NCI-H1436 treated with DMSO at 0.1 percent for 48 hours (cell line): ENCODE data around the gene DTL.

Source experiments
- DNase-seq: peaks from one replicate; lab custom pipeline; 2025; lab: John Stamatoyannopoulos, UW

DTL gene

DNA sequence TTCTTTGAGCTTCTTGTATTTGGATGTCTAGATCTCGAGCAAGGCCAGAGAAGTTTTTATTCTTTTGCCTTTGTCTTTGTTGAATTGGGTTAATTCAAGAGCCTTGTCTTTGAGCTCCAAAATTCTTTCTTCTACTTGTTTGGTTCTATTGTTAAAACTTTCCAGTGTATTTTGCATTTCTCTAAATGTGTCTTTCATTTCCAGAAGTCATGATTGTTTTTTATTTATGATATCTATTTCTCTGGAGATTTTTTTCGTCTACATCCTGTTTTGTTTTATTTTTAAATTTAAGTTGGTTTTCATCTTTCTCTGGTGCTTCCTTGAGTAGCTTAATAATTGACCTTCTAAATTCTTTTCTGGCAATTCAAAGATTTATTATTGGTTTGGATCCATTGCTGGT is 61.8 kb downstream of the DTL start:
- no peak for DNase-seq

DNA sequence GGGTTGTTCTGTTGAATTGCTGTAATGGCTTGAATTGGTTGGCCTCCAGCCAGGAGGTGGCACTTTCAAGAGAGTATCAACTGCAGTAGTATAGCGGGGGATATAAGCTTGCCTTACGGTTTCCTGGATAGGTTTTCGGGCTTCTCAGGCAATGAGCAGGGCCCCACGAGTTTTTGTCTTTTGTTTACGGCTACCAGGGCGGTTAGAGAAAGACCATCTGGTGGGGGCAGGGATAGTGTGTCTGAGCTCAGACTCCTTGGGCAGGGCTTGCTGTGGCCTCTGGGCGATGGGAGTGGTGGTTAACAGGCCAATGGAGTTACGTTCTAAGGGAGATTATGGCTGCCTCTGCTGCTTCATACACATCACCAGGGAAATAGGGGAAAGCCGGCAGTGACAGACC is 62.8 kb downstream of the DTL start:
- no peak for DNase-seq

GRCh38 chr1:212098771-212099170 is 63.2 kb downstream of the DTL start:
- DNase-seq: no peak

DNA sequence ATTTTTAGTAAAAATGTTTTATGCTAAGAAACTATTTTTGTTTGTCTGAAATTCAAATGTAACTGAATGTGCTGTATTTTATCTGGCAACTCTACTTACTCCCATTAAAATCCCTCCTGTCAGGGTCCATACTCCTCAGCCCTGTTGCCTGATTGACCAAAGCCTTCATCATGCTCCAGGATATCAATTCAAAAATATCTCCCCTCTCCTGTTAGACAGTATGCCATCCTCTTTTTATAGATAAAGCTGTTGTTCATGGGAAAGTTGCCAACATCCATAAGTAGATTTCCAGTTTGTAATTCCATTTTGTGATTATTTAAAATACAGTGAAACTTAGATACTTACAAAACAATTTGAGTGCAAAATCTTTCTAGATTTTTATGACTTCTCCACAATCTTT is 65.7 kb downstream of the DTL start:
- no peak for DNase-seq

DNA sequence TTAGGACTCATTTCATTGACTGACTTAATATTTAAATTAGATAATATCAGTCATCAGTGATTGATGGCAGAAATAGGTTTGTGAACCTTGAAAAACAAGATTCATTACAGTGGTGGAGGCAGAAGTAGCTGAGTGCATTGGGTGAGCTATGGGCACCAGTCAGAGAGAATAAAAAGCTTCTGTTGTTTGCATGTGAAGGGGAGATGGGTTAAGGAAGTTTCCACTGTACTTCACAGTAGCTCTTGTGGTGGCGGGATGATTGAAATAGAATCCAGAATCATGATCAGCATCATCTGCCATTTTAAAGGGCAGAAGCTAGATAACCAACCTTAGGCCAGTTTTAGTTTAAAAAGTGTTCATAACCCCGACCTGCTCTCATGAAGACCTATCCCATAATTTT is 66.2 kb downstream of the DTL start:
- no peak for DNase-seq

DNA sequence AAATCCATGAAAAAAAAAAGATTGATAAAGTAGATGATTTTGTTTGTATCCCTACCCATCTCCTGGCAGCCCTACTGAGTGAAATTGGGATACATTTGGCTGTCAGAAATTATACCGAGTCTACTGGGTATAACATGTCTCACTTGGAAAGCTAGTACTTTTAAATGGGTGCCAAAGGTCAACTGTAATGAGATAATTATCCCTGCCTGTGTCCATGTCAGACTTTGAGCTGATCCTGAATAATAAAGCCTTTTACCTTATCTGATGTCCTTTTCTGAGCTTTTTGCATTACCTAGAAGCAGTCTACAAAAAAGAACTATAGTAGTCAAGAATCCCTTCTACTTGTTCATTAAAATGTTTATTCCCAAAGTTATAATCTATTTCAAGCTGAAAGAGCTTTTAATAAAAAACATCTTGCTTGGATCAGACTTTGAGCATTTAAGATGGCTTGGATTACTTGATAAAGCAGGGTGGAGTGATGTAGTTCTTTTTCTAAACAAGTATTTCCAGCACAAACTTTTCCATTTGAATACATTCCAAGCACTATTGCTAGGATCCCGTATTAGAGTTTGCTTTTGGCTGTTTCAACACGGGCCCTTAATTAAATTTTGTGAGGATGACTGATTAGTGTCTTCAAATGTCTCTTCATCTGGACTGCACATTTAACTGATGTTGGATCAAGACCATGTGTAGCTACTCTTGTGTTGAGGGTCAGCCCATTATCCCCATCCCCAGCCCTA is 69.2 kb downstream of the DTL start:
- DNase-seq: no peak

- no peak for DNase-seq
Measured at GRCh38 chr1:212106286-212106792, 70.8 kb downstream of the DTL start.

DNA sequence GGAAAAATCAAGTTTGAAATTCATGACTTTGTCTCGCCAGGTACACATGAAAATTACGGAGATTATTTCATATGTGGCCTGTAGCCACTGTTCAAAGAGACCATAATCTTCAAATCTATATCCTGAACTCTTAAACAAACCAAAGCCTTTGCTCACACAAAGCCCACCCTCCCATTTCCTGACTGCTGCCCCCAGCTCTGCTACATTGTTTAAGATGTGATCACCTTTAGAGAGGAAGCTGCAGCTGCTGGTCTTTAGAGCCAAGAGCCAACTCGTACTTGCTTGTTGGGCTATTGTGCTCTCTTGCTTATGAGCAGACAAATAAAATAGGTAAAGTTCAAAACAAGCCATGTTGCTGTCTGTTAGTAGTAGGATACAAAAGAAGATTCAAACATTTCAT is 71.9 kb downstream of the DTL start:
- DNase-seq: no peak

GRCh38 chr1:212108187-212108586 is 72.6 kb downstream of the DTL start:
- DNase-seq: no peak

GRCh38 chr1:212108981-212109380 is 73.4 kb downstream of the DTL start:
- no peak for DNase-seq

DNA sequence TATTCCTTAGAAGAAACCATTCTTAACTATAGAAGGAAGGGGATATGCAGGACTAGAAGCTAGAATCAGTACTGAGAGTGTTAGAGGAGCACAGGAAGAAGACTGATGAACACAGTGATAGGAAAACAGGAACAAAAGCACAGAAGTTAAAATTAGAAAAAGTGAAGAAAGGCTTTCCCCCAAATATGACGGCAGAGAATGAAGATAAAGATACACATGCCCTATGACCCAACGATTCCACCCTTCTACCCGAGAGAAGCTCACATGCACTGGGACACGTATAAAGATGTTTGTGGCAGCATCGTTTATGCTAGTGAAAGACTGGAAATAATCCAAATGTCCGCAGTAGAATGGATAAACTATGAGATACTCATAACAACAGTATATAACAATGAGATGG is 74.2 kb downstream of the DTL start:
- DNase-seq: no peak

DNA sequence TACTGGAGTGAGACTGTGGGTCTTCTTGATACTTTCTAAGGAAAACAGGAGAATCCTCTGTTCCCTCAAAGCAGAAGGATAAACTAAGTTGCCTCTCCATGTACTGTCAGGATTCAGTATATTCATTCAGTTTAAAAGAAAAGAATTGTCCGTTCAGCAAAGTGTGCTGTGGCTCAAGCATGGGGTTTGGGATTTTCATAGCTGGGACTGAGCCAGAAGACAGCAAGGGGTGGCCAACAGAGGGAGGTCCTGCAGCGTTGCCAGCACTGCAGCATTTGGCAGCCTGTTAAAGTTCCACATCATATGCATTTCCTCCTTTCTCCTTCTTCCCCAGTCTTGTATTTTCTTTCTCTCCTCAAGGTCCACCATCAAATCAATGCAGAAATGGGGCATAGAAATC is 75.1 kb downstream of the DTL start:
- DNase-seq: no peak

GRCh38 chr1:212111536-212111935 is 76.0 kb downstream of the DTL start:
- DNase-seq: no peak

GRCh38 chr1:212113706-212114105 is 78.2 kb downstream of the DTL start:
- no peak for DNase-seq

- DNase-seq: no peak
Measured at GRCh38 chr1:212118167-212118871, 82.8 kb downstream of the DTL start.

- no peak for DNase-seq
Measured at GRCh38 chr1:212118872-212119260, 83.3 kb downstream of the DTL start.

DNA sequence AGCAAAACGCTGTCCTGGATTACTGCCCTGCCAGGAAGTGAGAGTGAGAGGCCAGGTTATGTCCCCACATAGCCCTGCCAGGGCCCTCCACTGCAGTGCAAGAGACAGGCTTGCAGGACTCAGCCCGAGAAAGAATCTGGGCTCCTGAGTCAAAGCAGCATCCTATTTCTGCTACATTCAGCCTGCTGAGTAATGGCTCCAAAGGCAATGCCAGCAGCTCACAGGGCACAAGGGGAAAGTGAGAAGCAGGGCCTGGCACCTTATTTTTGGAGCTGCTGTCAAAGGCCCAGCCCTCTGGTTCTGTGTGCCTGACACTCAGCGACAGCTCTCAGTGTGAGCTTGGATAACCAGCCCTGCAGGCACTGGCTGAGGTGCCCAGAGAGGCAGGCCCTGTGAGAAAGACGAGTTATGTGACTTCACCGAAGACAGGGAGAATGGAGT is 83.9 kb downstream of the DTL start:
- no peak for DNase-seq

DNA sequence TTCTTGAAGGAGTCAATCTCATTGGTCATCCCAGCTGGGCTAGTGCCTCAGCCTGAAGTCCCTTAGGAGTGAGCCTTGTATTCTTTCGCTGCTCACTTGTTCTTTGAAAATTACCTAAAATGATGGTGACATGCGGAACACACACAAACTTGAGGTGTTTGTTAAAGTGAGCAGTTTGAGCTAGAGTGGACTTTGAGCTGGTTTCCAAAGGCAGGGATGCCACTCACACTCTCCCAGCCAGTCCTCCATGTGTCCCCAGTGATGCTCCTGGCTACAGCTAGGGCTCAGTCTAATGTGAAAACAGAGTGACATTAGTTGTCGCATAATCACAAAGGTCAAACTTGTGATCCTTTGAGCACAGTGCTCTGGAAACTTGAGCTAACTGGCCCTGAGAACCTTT is 84.3 kb downstream of the DTL start:
- no peak for DNase-seq

DNA sequence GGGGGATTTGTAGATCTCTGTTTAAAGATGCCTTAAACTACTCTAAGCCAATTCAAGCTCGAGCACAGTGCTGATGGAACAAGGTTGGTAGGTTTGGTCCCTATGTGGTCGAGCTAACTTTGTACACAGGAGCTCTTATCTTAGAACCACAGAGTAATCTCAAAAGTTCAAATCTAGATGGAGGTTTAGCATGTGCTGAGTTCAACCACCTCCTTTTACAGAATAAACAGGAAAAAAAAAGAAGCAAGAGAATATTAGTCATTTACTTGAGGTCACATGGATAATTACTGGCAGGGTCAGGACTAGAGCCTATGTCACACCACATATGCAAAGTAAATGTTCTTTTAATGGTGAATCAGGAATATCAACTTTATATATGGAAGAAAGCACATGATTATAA is 86.2 kb downstream of the DTL start:
- no peak for DNase-seq

DNA sequence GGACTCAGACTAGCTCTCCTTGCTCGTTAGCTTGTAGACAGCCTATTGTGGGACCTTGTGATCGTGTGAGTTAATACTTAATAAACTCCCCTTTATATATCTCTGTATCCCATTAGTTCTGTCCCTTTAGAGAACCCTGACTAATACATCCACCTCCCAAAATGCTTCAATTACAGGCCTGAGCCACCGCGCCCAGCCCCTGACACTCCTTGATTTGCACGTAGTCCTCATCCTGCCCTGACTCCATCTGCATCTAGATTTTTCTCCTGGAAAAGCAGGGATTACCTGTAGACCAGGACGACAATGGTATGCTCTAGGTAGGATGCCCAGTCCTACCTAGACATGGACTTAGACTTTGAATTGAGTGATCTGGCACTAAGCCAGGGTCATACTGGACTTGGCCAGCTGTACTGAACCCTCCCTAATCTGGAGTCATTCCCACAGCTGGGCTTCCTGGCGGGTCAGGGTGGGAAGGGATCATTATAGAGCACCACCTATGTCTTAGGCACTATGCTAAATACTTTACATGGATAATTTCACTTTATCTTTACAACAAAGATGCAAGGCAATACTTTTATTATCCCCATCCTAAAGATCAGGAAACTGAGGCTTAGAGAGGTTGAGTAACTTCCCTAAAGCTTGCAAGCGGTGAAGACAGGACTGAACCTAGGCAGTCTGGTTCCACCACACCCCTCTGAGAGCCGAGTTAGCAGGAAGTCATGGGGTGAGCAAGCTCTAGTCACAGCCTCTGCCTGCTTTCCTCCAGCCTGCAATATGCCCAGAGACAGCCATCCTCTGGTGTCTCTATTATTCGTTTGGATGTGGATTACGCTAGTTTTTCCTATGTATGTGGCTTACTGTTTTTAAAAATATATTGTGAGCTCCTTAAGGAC is 89.4 kb downstream of the DTL start:
- no peak for DNase-seq

DNA sequence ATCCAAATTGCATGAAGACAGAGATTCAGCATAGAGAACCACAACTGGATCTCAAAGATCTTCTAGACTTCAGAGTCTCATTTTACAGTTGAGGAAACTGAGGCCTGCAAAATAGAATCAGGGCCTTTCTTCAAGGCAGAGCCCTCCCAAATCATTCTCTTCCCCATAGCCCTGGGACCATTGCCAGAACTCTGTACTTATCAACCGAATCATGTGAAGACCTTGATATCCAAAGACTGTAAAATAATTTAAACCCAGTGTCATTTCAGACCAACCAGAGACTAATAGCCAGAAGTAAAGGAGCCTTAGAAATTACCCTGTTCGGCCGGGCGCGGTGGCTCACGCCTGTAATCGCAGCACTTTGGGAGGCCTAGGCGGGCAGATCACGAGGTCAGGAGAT is 90.1 kb downstream of the DTL start:
- DNase-seq: no peak

DNA sequence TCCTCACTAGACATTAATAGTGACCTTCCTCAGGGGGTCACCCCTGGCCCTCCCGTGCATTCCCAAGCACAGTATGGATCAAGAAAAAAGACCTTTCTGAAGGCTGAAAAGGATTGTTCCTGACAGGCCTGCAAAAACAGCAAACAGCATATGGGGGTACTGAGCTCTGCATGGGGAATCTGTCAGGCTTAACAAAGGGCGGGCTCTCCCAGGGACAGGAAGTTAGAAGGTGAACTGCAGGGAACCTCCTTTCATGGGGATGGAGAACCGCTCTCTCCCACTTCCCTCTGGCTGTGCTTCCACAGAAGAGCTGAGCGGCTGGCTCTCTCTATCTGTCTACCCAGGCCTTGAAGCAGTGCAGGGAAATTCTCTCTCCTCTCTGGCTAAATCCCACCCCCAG is 91.7 kb downstream of the DTL start:
- DNase-seq: no peak

DNA sequence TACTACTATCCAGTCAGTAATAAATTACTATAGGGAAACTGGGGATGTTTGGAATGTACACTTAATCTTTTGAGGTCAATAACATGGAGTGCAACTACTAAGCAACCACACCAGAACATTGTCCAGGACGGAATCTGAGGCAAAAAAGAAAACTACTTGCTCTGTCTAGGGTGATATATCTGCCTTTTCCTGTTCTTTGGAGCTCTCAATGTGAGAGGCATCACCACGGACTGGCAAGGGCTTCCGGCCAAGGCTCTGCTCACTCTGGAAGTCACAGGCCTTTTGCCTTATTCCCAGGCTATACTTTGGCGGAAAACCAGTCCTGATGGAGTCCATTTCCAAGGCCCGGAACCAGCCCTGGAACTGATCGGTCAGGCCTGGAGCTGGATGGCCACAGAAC is 94.2 kb downstream of the DTL start:
- no peak for DNase-seq
